ENCODE results near the gene GSTK1.
"Not testable (repeated sequence)": the region's sequence is repeated elsewhere in the genome, so short reads cannot be mapped to it uniquely, and the experiment has no call there.

Gene GSTK1

GRCh38 chr7:143263266-143264195, at the start of gene GSTK1:
GSTK1 (plus strand) TSS chr7:143263441; CDS start chr7:143263514, 73 bp downstream.
- DNase-seq, result peak; percentile 63

DNA sequence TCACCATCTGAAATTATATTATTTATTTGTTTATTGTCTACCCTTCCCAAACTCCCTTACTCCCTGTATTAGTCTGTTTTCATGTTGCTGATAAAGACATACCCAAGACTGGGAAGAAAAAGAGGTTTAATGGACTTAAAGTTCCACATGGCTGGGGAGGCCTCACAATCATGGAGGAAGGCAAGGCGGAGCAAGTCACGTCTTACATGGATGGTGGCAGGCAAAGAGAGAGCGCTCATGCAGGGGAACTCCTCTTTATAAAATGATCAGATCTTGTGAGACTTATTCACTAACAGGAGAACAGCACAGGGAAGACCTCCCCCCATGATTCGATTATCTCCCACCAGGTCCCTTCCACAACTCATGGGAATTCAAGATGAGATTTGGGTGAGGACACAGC, 49.8 kb upstream of the GSTK1 start:
- DNase-seq, result not testable (repeated sequence)

DNA sequence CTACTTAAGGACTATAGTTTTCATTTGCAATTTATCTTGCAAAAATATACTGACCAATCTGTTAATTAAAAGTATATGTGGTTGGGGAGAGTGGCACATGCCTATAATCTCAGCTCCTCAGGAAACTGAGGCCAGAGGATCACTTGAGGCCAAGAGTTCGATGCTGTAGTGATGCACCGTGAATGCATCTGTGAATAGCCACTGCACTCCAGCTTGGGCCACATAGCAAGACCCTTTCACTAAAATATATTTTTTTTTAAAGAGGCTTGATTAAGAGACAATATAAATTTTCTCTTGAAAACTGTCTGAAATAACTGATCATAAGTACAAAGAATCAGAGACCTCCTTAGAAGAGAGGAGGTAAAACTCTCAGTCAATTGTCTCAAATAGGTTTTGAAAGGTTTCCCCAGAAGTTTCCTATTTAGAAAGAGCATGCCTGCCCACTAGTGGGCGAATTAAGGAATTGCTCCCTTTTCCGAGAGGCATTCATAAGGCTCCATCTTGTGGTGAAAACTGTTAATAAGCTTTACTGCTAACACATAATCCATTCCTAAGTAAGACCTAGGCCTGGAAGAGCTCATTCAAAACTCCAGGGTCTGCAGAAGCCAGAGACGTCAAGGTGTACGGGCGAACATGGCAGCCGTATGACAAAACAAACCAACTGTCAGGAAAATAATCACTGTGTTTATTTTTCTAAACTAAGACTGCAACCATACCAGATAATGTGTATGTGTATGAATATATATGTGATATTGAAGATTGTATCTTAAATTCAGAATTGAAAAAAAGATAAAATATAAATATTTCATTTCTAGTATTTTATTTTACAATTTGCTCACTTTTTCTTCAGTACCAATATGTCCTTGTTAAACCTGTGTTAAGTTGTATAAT, 48.2 kb upstream of the GSTK1 start:
- DNase-seq, result peak; percentile 89

- no peak for DNase-seq
These were observed 47.1 kb upstream of the GSTK1 start for GRCh38 chr7:143216151-143216550.

DNA sequence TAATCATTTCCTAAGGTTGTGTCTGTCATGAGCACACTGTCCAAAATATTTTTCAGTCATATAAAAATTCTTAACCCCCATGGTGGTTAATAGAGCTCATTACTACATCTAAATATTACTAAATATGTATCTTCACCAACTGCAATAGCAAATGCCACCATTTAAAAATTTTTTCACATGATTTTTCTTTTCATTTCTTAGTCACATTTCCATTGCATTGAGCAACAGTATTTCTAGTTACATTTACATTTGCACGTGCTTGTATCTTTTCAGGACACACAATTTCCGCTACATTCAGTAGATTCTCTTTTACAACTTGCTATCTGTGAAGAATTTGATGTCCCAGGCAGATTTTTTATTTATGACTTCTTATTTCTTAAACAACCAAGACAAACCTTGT, 46.6 kb upstream of the GSTK1 start:
- DNase-seq, result no peak

DNA sequence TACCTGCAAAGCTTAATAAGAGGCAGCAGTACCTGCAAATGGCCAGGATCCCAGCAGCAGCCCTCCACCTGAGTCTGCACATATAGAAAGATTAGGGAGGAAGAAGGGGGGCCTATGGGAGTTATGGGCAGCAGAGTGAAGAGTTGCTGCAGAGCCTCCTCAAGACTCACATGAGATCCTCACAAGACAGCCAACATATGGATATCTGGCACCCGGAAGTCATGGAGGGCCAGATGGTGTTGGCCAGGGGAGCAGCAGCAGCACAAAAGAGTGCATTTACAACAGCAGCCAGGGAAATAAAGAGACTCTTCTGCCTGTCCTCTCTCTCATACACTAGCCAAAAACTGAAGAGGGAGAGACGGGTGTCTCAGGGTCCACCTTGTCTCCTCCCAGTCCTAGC, 45.4 kb upstream of the GSTK1 start:
- DNase-seq, result no peak

- DNase-seq, result no peak
These were observed 42.0 kb upstream of the GSTK1 start for GRCh38 chr7:143221286-143221685.

DNA sequence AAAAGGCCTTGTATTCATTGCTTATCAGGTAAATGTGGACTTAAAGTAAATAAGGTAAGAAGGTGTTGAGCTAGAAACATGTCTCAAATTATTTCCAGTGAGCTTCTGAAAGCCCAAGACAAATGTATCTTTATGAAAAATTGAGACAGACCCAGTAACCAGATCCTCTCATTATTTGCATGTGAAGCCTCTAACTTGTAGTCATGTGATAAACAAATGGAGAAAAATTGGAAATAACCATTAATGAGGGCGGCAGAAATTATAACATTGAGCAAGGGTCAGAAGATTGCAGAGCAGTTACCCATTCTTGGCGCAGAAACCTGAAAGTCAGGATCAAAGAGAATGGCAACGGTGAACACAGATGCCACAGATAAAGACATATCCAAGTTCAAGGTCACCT, 41.5 kb upstream of the GSTK1 start, which contains the start of gene TAS2R40:
Gene TAS2R40 (plus strand): TSS at position 301 of the 400 bp plus-strand sequence. CDS start 42 bp downstream, at position 343.
- DNase-seq, result no peak

DNA sequence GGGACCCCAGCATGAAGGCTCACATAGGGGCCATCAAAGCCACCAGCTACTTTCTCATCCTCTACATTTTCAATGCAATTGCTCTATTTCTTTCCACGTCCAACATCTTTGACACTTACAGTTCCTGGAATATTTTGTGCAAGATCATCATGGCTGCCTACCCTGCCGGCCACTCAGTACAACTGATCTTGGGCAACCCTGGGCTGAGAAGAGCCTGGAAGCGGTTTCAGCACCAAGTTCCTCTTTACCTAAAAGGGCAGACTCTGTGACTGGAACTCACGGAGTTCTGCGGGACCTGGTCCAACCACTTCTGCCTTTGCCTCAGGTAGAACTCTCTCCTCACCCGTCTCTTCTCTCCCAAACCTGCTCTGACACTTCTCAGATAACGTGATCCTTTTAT, 40.5 kb upstream of the GSTK1 start:
- no peak for DNase-seq

- no peak for DNase-seq
These were observed 39.5 kb upstream of the GSTK1 start for GRCh38 chr7:143223784-143224183.

DNA sequence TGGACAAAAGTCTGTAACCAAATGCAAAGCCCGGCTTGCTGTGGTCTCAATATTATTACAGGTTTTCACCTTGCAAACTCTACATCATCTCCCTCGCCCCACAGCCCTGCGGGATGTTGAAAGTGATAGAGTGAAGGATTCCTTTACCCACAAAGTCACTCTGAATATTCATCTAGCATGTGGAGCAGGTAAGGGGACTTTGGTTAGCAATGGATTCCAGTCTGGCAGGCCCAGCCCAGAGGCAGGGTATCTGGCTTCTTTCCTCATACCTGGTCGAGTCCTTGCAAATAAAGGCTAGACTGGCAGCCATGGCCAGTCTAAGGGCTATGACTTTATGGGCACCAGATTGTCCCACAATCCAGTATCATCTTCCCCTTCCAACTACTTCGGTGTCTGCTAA, 38.2 kb upstream of the GSTK1 start:
- DNase-seq, result no peak

- DNase-seq, result no peak
These were observed 35.4 kb upstream of the GSTK1 start for GRCh38 chr7:143227806-143228205.

- no peak for DNase-seq
These were observed 34.0 kb upstream of the GSTK1 start for GRCh38 chr7:143229054-143229790.

- no peak for DNase-seq
These were observed 32.4 kb upstream of the GSTK1 start for GRCh38 chr7:143230602-143231457.

- DNase-seq, result no peak
These were observed 29.3 kb upstream of the GSTK1 start for GRCh38 chr7:143233816-143234532.

GRCh38 chr7:143234533-143234875, 28.7 kb upstream of the GSTK1 start:
- no peak for DNase-seq

DNA sequence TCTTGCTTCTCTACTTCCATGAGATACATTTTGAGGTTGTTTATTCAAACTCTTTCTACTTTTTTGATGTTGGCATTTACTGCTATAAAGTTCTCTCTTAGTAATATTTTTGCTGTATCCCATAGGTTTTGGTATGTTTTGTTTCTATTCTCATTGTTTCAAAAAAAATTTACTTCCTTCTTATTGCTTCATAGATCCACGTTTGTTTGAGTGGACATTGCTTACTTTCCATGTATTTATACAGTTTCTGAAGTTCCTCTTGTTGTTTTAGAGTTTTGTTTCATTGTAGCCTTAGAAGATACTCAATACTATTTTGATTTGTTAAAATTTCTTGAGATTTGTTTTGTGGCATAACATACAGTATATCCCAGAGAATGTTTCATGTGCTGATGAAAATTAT, 27.7 kb upstream of the GSTK1 start:
- DNase-seq, result no peak

- DNase-seq, result no peak
These were observed 26.7 kb upstream of the GSTK1 start for GRCh38 chr7:143236408-143236990.

GRCh38 chr7:143237366-143237765, 25.9 kb upstream of the GSTK1 start:
- DNase-seq, result no peak

DNA sequence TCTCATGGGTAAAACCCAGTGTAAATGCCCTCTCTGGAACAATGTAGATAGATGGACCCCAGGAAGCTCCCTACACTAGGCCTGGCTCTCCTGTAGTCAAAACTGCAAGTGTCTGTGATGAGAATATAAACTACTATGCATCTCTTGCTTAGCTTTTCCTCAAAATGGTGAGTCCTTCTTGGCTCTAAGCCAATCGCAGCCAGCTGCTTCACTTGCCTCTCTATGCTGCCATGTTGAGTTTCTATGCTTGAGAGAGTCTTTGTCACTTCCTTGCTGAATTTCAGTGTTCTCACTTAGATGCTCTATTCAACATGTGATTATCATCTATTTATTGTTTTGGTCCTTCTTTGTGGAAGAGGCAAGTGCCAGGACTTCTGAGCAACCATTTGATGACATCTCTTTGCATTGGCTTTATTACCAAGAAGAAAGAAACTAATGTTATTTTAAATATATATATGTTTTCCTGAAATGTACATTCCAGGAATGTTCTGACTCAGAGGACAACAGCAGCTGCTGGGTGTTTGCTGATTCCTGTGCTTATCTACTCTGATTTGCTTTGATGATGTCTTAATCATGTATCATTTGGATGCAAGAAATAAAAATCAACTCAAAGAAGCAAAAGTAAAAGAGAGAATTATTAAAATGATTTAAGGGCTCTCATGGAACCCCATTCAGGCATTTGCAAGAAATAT, 24.8 kb upstream of the GSTK1 start:
- no peak for DNase-seq

Data from kidney glomerular epithelial cell (primary cell).